Nephron (organoid): ENCODE measurements around the gene GINS2.
A peak's percentile ranks its signal among the peaks of the same experiment; 100 is the strongest.

Source experiments
- H3K27ac Mint-ChIP-seq, 3 experiments: 2 replicates each; pipeline ENCODE4 v1.8.0; 2020; ENCODE audit warnings: mixed read lengths in 3 of 3, mild to moderate bottlenecking in 2 of 3, moderate library complexity in 1 of 3
- H3K27me3 Mint-ChIP-seq: 2 replicates; pipeline ENCODE4 v1.8.0; 2021; ENCODE audit warnings: low read depth, mild to moderate bottlenecking, moderate library complexity, mixed read lengths
- H3K36me3 Mint-ChIP-seq: 2 replicates; pipeline ENCODE4 v1.8.0; 2020; ENCODE audit warnings: low read depth, mixed read lengths
- H3K4me1 Mint-ChIP-seq: 2 replicates; pipeline ENCODE4 v1.8.0; 2020; ENCODE audit warnings: mixed read lengths
- H3K4me3 Mint-ChIP-seq, 3 experiments: 2 replicates each; pipeline ENCODE4 v1.8.0; 2020; ENCODE audit warnings: mild to moderate bottlenecking in 3 of 3, mixed read lengths in 3 of 3, moderate library complexity in 2 of 3
- H3K9me3 Mint-ChIP-seq: 2 replicates; pipeline ENCODE4 v1.8.0; 2020; ENCODE audit warnings: mixed read lengths
- CTCF ChIP-seq, 3 experiments: fragments of 200-600 bp; sonication (generic); IDR thresholded peaks; one replicate each; pipeline ENCODE4 v1.5.0; 2021; ENCODE audit warnings: antibody characterized with exemption in 3 of 3; ENCODE audit not compliant: unreplicated experiment in 3 of 3

The GINS2 gene

GRCh38 chr16:85679870-85680269 lies 8.9 kb downstream of the GINS2 start:
- Mint-ChIP-seq H3K4me1 (peaks cover 21% of the 10 kb centered on the region), H3K9me3 (no peaks in the 10 kb centered on the region), H3K4me3 (no peak overlapping the region), H3K27ac (no peak overlapping the region), H3K27me3 (peaks cover 4% of the 10 kb centered on the region), H3K36me3 (peaks cover 55% of the 10 kb centered on the region)
- no peak for TF ChIP-seq CTCF (IDR thresholded peaks at IDR 0.05; ENCODE audit: unreplicated experiment in 3 of 3)

- peaks cover 4% of the 10 kb centered on the region for H3K27me3 Mint-ChIP-seq
- no peak overlapping the region for H3K27ac Mint-ChIP-seq
- no peaks in the 10 kb centered on the region for H3K9me3 Mint-ChIP-seq
- no peak for TF ChIP-seq CTCF (IDR thresholded peaks at IDR 0.05; ENCODE audit: unreplicated experiment in 3 of 3)
- no peak overlapping the region for H3K4me3 Mint-ChIP-seq
- H3K4me1 Mint-ChIP-seq = peaks cover 32% of the 10 kb centered on the region
- peaks cover 61% of the 10 kb centered on the region for H3K36me3 Mint-ChIP-seq
These were observed 9.9 kb downstream of the GINS2 start for GRCh38 chr16:85678821-85679220.

- Mint-ChIP-seq H3K4me3 (no peak overlapping the region), H3K27me3 (peaks cover under 1% of the 10 kb centered on the region), H3K4me1 (peaks cover 29% of the 10 kb centered on the region), H3K9me3 (no peaks in the 10 kb centered on the region), H3K27ac (no peak overlapping the region), H3K36me3 (peaks cover 57% of the 10 kb centered on the region)
- no peak for TF ChIP-seq CTCF (IDR thresholded peaks at IDR 0.05; ENCODE audit: unreplicated experiment in 3 of 3)
These were observed 10.7 kb downstream of the GINS2 start for GRCh38 chr16:85678016-85678415.

- Mint-ChIP-seq H3K27me3 (no peaks in the 10 kb centered on the region), H3K36me3 (peaks cover 59% of the 10 kb centered on the region), H3K27ac (no peak overlapping the region), H3K4me3 (no peak overlapping the region), H3K9me3 (no peaks in the 10 kb centered on the region), H3K4me1 (peaks cover 25% of the 10 kb centered on the region)
- TF ChIP-seq CTCF (IDR thresholded peaks at IDR 0.05; ENCODE audit: unreplicated experiment in 3 of 3) = no peak
These were observed 11.3 kb downstream of the GINS2 start for GRCh38 chr16:85677383-85677967.

GRCh38 chr16:85676466-85676865 lies 12.3 kb downstream of the GINS2 start:
- Mint-ChIP-seq H3K4me1 (peaks cover 25% of the 10 kb centered on the region), H3K27me3 (no peaks in the 10 kb centered on the region), H3K27ac (no peak overlapping the region), H3K9me3 (no peaks in the 10 kb centered on the region), H3K36me3 (peaks cover 68% of the 10 kb centered on the region), H3K4me3 (no peak overlapping the region)
- no peak for TF ChIP-seq CTCF (IDR thresholded peaks at IDR 0.05; ENCODE audit: unreplicated experiment in 3 of 3)

GRCh38 chr16:85675251-85675874 lies 13.4 kb downstream of the GINS2 start:
- H3K4me3 Mint-ChIP-seq = no peak overlapping the region
- no peaks in the 10 kb centered on the region for H3K27me3 Mint-ChIP-seq
- peaks cover 67% of the 10 kb centered on the region for H3K36me3 Mint-ChIP-seq
- TF ChIP-seq CTCF (IDR thresholded peaks at IDR 0.05; ENCODE audit: unreplicated experiment in 3 of 3) = peak; percentile 35 to 56 (median 49)
- peaks cover 25% of the 10 kb centered on the region for H3K4me1 Mint-ChIP-seq
- peak overlapping the region in 2 of 3 experiments; percentile 9 to 11 for H3K27ac Mint-ChIP-seq
- H3K9me3 Mint-ChIP-seq = no peaks in the 10 kb centered on the region
